ENCODE data around the gene CALML5. TPM values are rescaled to one million over a fixed set of nuclear protein-coding genes. Genes with fewer than 3 reads are reported as not detected.

The CALML5 gene, protein sequence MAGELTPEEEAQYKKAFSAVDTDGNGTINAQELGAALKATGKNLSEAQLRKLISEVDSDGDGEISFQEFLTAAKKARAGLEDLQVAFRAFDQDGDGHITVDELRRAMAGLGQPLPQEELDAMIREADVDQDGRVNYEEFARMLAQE
- total RNA-seq (2021; ENCODE audit: unreplicated experiment) (not detected), Bru-seq, nascent RNA (not detected), BruChase-seq, experiment 1, labeled RNA remaining after a 6-hour chase (not detected), BruChase-seq, experiment 2, labeled RNA remaining after a 2-hour chase (not detected)
- not detected in 2 replicates for polyA plus RNA-seq (2012)
- long read RNA-seq, result 0 reads

GRCh38 chr10:5499493-5500140, at the start of gene CALML5:
CALML5 (minus strand) TSS chr10:5499570; CDS start chr10:5499438, 132 bp downstream.
- CTCF ChIA-PET, result no interaction called here
- no peak within 1 kb of the TSS for H3K4me2 ChIP-seq (ENCODE audit: low read length)
- DNase-seq (ENCODE audit: low read depth, low spot score) (no peak), ATAC-seq (no peak)
- H3K9me2 ChIP-seq (ENCODE audit: insufficient read depth), result no peaks in the 10 kb centered on the region
- H3K27ac ChIP-seq (ENCODE audit: low read depth, low read length), result no peak within 1 kb of the TSS
- H3K9ac ChIP-seq (ENCODE audit: low read length), result no peak within 1 kb of the TSS
- no TSS peak for BruUV-seq (replicated peaks)
- POLR2A ChIA-PET, result no interaction called here
- no peak within 1 kb of the TSS for H3K4me3 ChIP-seq (replicated peaks in 1 of 2; ENCODE audit: low read depth in 1 of 2, low read length in 2 of 2)
- RAD21 ChIA-PET (ENCODE audit: low non-redundant PET in 1 of 2, low total read pairs in 2 of 2, uncharacterized antibody in 2 of 2, unreplicated experiment in 2 of 2), result no interaction called here
- H3K9me3 ChIP-seq (ENCODE audit: control insufficient read depth in 1 of 2, insufficient read depth in 1 of 2, low read depth in 1 of 2, low read length in 2 of 2), result no peaks in the 10 kb centered on the region
- TF ChIP-seq ATF3 (IDR thresholded peaks at IDR 0.05) (no peak), ZFX (IDR thresholded peaks at IDR 0.05) (no peak), EZH2 (IDR thresholded peaks at IDR 0.05) (no peak), RAD21 (IDR thresholded peaks at IDR 0.05; ENCODE audit: low read depth) (no peak), YY1 (IDR thresholded peaks at IDR 0.05; ENCODE audit: extremely low read depth, insufficient replicate concordance, low read depth, low read length) (no peak), POLR2AphosphoS5 (IDR thresholded peaks at IDR 0.05; ENCODE audit: low read depth, low read length) (no peak), SP1 (IDR thresholded peaks at IDR 0.05; ENCODE audit: low read depth) (no peak)
- TF ChIP-seq, protein P1, sequence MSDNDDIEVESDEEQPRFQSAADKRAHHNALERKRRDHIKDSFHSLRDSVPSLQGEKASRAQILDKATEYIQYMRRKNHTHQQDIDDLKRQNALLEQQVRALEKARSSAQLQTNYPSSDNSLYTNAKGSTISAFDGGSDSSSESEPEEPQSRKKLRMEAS (IDR thresholded peaks at IDR 0.05), result no peak
- no peaks in the 10 kb centered on the region for H3K79me2 ChIP-seq (ENCODE audit: insufficient read depth, low read length)
- intact Hi-C loops (cut with micrococcal nuclease), result no loop called here
- H3K36me3 ChIP-seq (ENCODE audit: control insufficient read depth in 1 of 2, insufficient read depth in 2 of 2, low read length in 2 of 2), result no peaks in the 10 kb centered on the region
- H4K20me1 ChIP-seq (ENCODE audit: insufficient read depth), result no peaks in the 10 kb centered on the region
- H3K4me1 ChIP-seq (ENCODE audit: control insufficient read depth in 1 of 2, insufficient read depth in 2 of 2, low read length in 2 of 2), result peaks cover 0 to 3% of the 10 kb centered on the region in 2 experiments; a peak in 1 of 4 replicates
- H2AFZ ChIP-seq (ENCODE audit: low read depth, low read length, poor library complexity, severe bottlenecking), result no peak within 1 kb of the TSS
- H3K27me3 ChIP-seq (ENCODE audit: insufficient read depth, low read length), result peaks cover 24% of the 10 kb centered on the region; the same call in 1 of the 2 replicates

Data from HCT116 (cell line).